HCT116 (cell line): ENCODE data around the gene MMADHC. TPM values are rescaled to one million over a fixed set of nuclear protein-coding genes. Genes with fewer than 3 reads are reported as not detected.

Source experiments
- ATAC-seq: fragments of 200-7000 bp; cut with Tn5 transposase; 2 replicates; pipeline ENCODE4 v1.9.1; 2020; ENCODE audit warnings: mild to moderate bottlenecking, moderate library complexity
- BruUV-seq: library from RNA; stranded (reverse); fragments of 400-500 nt; replicated peaks from 2 replicates; lab custom pipeline; 2021; lab: Mats Ljungman, UMichigan
- CTCF ChIA-PET: fragments of 300-600 bp; sonication (Branson Sonifier 250); formaldehyde crosslinking; loops from one replicate; lab custom pipeline; 2021; ENCODE audit warnings: antibody characterized with exemption; lab: Charles Lee
- POLR2A ChIA-PET: fragments of 300-600, 350-600 bp; sonication (Branson Sonifier 250); formaldehyde crosslinking; loops from one replicate; lab custom pipeline; 2021; ENCODE audit warnings: antibody characterized with exemption; lab: Charles Lee
- RAD21 ChIA-PET, 2 experiments: fragments of 300-600 bp; sonication (Branson Sonifier 250); formaldehyde crosslinking; loops; one replicate each; lab custom pipeline; 2023; ENCODE audit warnings: low total read pairs in 2 of 2; ENCODE audit not compliant: uncharacterized antibody in 2 of 2, unreplicated experiment in 2 of 2, low non-redundant PET in 1 of 2; lab: Charles Lee
- DNase-seq: peaks from one replicate; pipeline ENCODE4 v3.0.0-alpha.2; 2010; ENCODE audit warnings: low read depth, low spot score
- H2AFZ ChIP-seq: fragments of 200-600 bp; shearing (Covaris generic), sonication (generic); 2 replicates; pipeline ENCODE4 v1.6.1; 2017; ENCODE audit warnings: low read depth, mixed run types, mixed read lengths, antibody characterized with exemption, low read length; ENCODE audit not compliant: poor library complexity, severe bottlenecking
- H3K27ac ChIP-seq: 2 replicates; pipeline ENCODE4 v1.5.1; 2012; ENCODE audit warnings: low read depth, low read length
- H3K27me3 ChIP-seq: fragments of 200-600 bp; sonication (generic); 2 replicates; pipeline ENCODE4 v1.6.1; 2016; ENCODE audit warnings: mixed run types, low read length, mixed read lengths; ENCODE audit not compliant: insufficient read depth
- H3K36me3 ChIP-seq, 2 experiments: fragments of 200-500 bp in 1 of 2; fragments of 200-600 bp in 1 of 2; sonication (Bioruptor generic) in 1 of 2; sonication (generic) in 1 of 2; 2 replicates each; pipeline versions ENCODE4 v1.5.1 to v1.6.1; 2014 to 2016; ENCODE audit warnings: low read length in 2 of 2, inconsistent platforms in 1 of 2, mixed read lengths in 1 of 2, mixed run types in 1 of 2; ENCODE audit not compliant: insufficient read depth in 2 of 2, control insufficient read depth in 1 of 2
- H3K4me1 ChIP-seq, 2 experiments: fragments of 200-600 bp in 1 of 2; sonication (generic) in 1 of 2; 2 replicates each; pipeline versions ENCODE4 v1.5.1 to v1.6.1; 2012 to 2017; ENCODE audit warnings: low read length in 2 of 2, inconsistent platforms in 1 of 2, mild to moderate bottlenecking in 1 of 2, mixed read lengths in 1 of 2, mixed run types in 1 of 2, moderate library complexity in 1 of 2; ENCODE audit not compliant: insufficient read depth in 2 of 2, control insufficient read depth in 1 of 2
- H3K4me2 ChIP-seq: fragments of 200-600 bp; sonication (generic); 2 replicates; pipeline ENCODE4 v1.6.1; 2017; ENCODE audit warnings: mixed run types, low read length, mixed read lengths
- H3K4me3 ChIP-seq, 2 experiments: fragments of 200-600 bp in 1 of 2; sonication (generic) in 1 of 2; replicated peaks in 1 of 2; 2 replicates each; pipeline ENCODE4 v1.5.1; 2011 to 2016; ENCODE audit warnings: low read length in 2 of 2, control low read depth in 1 of 2, low read depth in 1 of 2, mild to moderate bottlenecking in 1 of 2, mixed read lengths in 1 of 2, mixed run types in 1 of 2
- H3K79me2 ChIP-seq: fragments of 200-600 bp; sonication (generic); 2 replicates; pipeline ENCODE4 v1.6.1; 2017; ENCODE audit warnings: mild to moderate bottlenecking, mixed run types, low read length, moderate library complexity, mixed read lengths; ENCODE audit not compliant: insufficient read depth
- H3K9ac ChIP-seq: fragments of 200-600 bp; sonication (generic); 2 replicates; pipeline ENCODE4 v1.6.1; 2016; ENCODE audit warnings: low read length, mixed read lengths
- H3K9me2 ChIP-seq: fragments of 200-600 bp; sonication (generic), shearing (Covaris generic); 2 replicates; pipeline ENCODE4 v1.6.1; 2017; ENCODE audit warnings: mixed run types, mild to moderate bottlenecking, moderate library complexity; ENCODE audit not compliant: insufficient read depth
- H3K9me3 ChIP-seq, 2 experiments: fragments of 200-500 bp in 1 of 2; fragments of 200-600 bp in 1 of 2; sonication (Bioruptor generic) in 1 of 2; sonication (generic) in 1 of 2; 2 replicates each; pipeline ENCODE4 v1.6.1; 2014 to 2017; ENCODE audit warnings: low read length in 2 of 2, mixed read lengths in 2 of 2, inconsistent platforms in 1 of 2, low read depth in 1 of 2, mild to moderate bottlenecking in 1 of 2, mixed run types in 1 of 2, moderate library complexity in 1 of 2; ENCODE audit not compliant: control insufficient read depth in 1 of 2, insufficient read depth in 1 of 2
- H4K20me1 ChIP-seq: fragments of 200-600 bp; sonication (generic), shearing (Covaris generic); 2 replicates; pipeline ENCODE4 v1.6.1; 2017; ENCODE audit warnings: mixed run types, mild to moderate bottlenecking, moderate library complexity; ENCODE audit not compliant: insufficient read depth
- CBX3 ChIP-seq: IDR thresholded peaks from 2 replicates; pipeline ENCODE4 v1.6.1; 2012; ENCODE audit warnings: low read depth
- CEBPB ChIP-seq: IDR thresholded peaks from 2 replicates; pipeline ENCODE4 v1.6.1; 2012; ENCODE audit warnings: low read depth
- ELF1 ChIP-seq: IDR thresholded peaks from 2 replicates; pipeline ENCODE4 v1.6.1; 2012; ENCODE audit warnings: low read depth, borderline replicate concordance
- EZH2 ChIP-seq: fragments of 200-600 bp; sonication (generic); IDR thresholded peaks from 2 replicates; pipeline ENCODE4 v1.6.1; 2017; ENCODE audit warnings: antibody characterized with exemption, mixed run types
- FOSL1 ChIP-seq: IDR thresholded peaks from 2 replicates; pipeline ENCODE4 v1.6.1; 2012; ENCODE audit warnings: low read depth
- JUND ChIP-seq: IDR thresholded peaks from 2 replicates; pipeline ENCODE4 v1.6.1; 2012
- POLR2AphosphoS5 ChIP-seq: IDR thresholded peaks from 2 replicates; pipeline ENCODE4 v1.6.1; 2011; ENCODE audit warnings: mild to moderate bottlenecking, low read depth, low read length, moderate library complexity
- SP1 ChIP-seq: IDR thresholded peaks from 2 replicates; pipeline ENCODE4 v1.6.1; 2012; ENCODE audit warnings: low read depth
- SRF ChIP-seq: IDR thresholded peaks from 2 replicates; pipeline ENCODE4 v1.6.1; 2012; ENCODE audit warnings: low read depth
- TCF7L2 ChIP-seq: IDR thresholded peaks from 2 replicates; pipeline ENCODE4 v1.7.0; 2011; ENCODE audit warnings: borderline replicate concordance, inconsistent platforms; ENCODE audit not compliant: insufficient read depth, insufficient read length; ENCODE audit errors: extremely low read depth
- ZFX ChIP-seq: fragments of 450-650 bp; IDR thresholded peaks from 2 replicates; pipeline ENCODE4 v1.6.1; 2017
- ZNF274 ChIP-seq: fragments of 200-500 bp; sonication (Bioruptor generic); IDR thresholded peaks from 2 replicates; pipeline ENCODE4 v1.6.1; 2014; ENCODE audit warnings: mild to moderate bottlenecking, low read depth, low read length, inconsistent platforms
- intact Hi-C: fragments of 100-400 bp; cut with micrococcal nuclease; formaldehyde crosslinking; loops from 2 replicates; pipeline ENCODE4 v1.10.0; 2022
- total RNA-seq: library from RNA; stranded (reverse); gene quantifications from one replicate; pipeline ENCODE4 v1.2.1, GENCODE V29; 2021; ENCODE audit not compliant: unreplicated experiment
- TF ChIP-seq, protein P1 (sequence below): IDR thresholded peaks from 2 replicates; pipeline ENCODE4 v1.6.1; 2012; ENCODE audit warnings: low read depth
- TF ChIP-seq, protein P2 (sequence below): IDR thresholded peaks from 2 replicates; pipeline ENCODE4 v1.6.1; 2011; ENCODE audit warnings: mild to moderate bottlenecking, low read length, moderate library complexity; ENCODE audit not compliant: insufficient replicate concordance; ENCODE audit errors: extremely low read depth

Gene MMADHC
- total RNA-seq, 1 experiment from 2014 or later: 135 TPM

DNA sequence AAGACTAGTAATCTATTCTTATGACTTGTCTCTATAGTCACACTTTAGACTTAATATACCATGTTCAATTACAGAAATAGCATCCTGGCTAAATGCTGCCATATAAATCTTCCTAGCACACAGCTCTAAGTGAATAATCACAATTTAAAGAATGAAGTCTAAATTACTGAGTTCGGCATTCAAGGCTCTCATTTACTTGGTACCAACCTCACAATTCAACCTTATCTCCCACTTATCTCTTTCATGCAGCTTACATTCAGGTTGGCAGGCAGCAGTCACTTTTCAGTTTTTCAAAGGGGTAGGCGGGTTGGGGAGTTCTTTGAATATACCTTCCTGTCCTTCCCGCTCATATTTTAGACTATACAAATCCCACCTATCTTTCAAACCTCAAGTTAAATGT, 1.5 kb downstream of the MMADHC start:
- intact Hi-C loops: no loop called here

More for the DNA sequence above, 1.5 kb downstream of the MMADHC start:
- H3K79me2 ChIP-seq: peaks cover 61% of the 10 kb centered on the region
- no peak for TF ChIP-seq ZNF274
- TF ChIP-seq CBX3: no peak
- TF ChIP-seq SRF: no peak
- TF ChIP-seq FOSL1: no peak
- no peak for TF ChIP-seq EZH2
- TF ChIP-seq, protein P1, sequence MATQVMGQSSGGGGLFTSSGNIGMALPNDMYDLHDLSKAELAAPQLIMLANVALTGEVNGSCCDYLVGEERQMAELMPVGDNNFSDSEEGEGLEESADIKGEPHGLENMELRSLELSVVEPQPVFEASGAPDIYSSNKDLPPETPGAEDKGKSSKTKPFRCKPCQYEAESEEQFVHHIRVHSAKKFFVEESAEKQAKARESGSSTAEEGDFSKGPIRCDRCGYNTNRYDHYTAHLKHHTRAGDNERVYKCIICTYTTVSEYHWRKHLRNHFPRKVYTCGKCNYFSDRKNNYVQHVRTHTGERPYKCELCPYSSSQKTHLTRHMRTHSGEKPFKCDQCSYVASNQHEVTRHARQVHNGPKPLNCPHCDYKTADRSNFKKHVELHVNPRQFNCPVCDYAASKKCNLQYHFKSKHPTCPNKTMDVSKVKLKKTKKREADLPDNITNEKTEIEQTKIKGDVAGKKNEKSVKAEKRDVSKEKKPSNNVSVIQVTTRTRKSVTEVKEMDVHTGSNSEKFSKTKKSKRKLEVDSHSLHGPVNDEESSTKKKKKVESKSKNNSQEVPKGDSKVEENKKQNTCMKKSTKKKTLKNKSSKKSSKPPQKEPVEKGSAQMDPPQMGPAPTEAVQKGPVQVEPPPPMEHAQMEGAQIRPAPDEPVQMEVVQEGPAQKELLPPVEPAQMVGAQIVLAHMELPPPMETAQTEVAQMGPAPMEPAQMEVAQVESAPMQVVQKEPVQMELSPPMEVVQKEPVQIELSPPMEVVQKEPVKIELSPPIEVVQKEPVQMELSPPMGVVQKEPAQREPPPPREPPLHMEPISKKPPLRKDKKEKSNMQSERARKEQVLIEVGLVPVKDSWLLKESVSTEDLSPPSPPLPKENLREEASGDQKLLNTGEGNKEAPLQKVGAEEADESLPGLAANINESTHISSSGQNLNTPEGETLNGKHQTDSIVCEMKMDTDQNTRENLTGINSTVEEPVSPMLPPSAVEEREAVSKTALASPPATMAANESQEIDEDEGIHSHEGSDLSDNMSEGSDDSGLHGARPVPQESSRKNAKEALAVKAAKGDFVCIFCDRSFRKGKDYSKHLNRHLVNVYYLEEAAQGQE: no peak
- no peak for TF ChIP-seq SP1
- TF ChIP-seq JUND: no peak
- TF ChIP-seq POLR2AphosphoS5: no peak
- TF ChIP-seq ELF1: no peak
- TF ChIP-seq ZFX: no peak
- no peak for TF ChIP-seq TCF7L2
- TF ChIP-seq CEBPB: no peak
- TF ChIP-seq, protein P2, sequence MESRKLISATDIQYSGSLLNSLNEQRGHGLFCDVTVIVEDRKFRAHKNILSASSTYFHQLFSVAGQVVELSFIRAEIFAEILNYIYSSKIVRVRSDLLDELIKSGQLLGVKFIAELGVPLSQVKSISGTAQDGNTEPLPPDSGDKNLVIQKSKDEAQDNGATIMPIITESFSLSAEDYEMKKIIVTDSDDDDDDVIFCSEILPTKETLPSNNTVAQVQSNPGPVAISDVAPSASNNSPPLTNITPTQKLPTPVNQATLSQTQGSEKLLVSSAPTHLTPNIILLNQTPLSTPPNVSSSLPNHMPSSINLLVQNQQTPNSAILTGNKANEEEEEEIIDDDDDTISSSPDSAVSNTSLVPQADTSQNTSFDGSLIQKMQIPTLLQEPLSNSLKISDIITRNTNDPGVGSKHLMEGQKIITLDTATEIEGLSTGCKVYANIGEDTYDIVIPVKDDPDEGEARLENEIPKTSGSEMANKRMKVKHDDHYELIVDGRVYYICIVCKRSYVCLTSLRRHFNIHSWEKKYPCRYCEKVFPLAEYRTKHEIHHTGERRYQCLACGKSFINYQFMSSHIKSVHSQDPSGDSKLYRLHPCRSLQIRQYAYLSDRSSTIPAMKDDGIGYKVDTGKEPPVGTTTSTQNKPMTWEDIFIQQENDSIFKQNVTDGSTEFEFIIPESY: no peak
- H3K9me3 ChIP-seq: no peaks in the 10 kb centered on the region
- H3K9ac ChIP-seq: peak overlapping the region; percentile 94
- RAD21 ChIA-PET: no interaction called here
- ATAC-seq (no peak), DNase-seq (no peak)
- H3K27ac ChIP-seq: no peak overlapping the region
- H2AFZ ChIP-seq: no peak overlapping the region
- no peaks in the 10 kb centered on the region for H4K20me1 ChIP-seq
- H3K4me3 ChIP-seq: peak overlapping the region; percentile 90 to 93
- peaks cover 18 to 22% of the 10 kb centered on the region in 2 experiments for H3K36me3 ChIP-seq
- peaks cover 0 to 15% of the 10 kb centered on the region in 2 experiments; a peak in 2 of 4 replicates for H3K4me1 ChIP-seq
- no peaks in the 10 kb centered on the region for H3K9me2 ChIP-seq
- H3K27me3 ChIP-seq: no peaks in the 10 kb centered on the region
- CTCF ChIA-PET: no interaction called here
- POLR2A ChIA-PET: no interaction called here
- H3K4me2 ChIP-seq: peak overlapping the region; percentile 81
- BruUV-seq: no TSS peak
